K562 (cell line): Measurements from ENCODE around the gene PNRC2. TPM values are rescaled to one million over a fixed set of nuclear protein-coding genes. Genes with fewer than 3 reads are reported as not detected.
A peak's percentile ranks its signal among the peaks of the same experiment; 100 is the strongest.

Source experiments
- CEBPZ ChIP-seq: fragments of 150-350 bp; IDR thresholded peaks from 2 replicates; pipeline ENCODE4 v1.6.1; 2014; ENCODE audit warnings: low read depth, mild to moderate bottlenecking, low read length, borderline replicate concordance
- HDAC6 ChIP-seq: IDR thresholded peaks from 2 replicates; pipeline ENCODE4 v1.6.1; 2012; ENCODE audit warnings: low read depth, mild to moderate bottlenecking, control low read depth, inconsistent platforms, low read length, moderate library complexity
- NCOA1 ChIP-seq: fragments of 450-650 bp; IDR thresholded peaks from 2 replicates; pipeline ENCODE4 v1.6.1; 2016; ENCODE audit warnings: low read depth
- TAF7 ChIP-seq: fragments of 450-650 bp; IDR thresholded peaks from 2 replicates; pipeline ENCODE4 v1.6.1; 2016; ENCODE audit warnings: missing genetic modification characterization, missing compliant biosample characterization
- TEAD1 ChIP-seq, 2 experiments: fragments of 450-650 bp in 1 of 2; sonication (generic) in 1 of 2; formaldehyde crosslinking; IDR thresholded peaks; 2 replicates each; pipeline versions ENCODE4 v1.4.0 to v1.8.0; 2020 to 2022; ENCODE audit warnings: mild to moderate bottlenecking in 2 of 2, missing genetic modification reagents in 1 of 2
- TSHZ1 ChIP-seq: fragments of 250-450 bp; sonication (Bioruptor Pico); IDR thresholded peaks from 2 replicates; pipeline ENCODE4 v1.4.0; 2020; ENCODE audit warnings: mild to moderate bottlenecking, moderate library complexity
- ZNF668 ChIP-seq: fragments of 250-450 bp; sonication (Bioruptor Pico); IDR thresholded peaks from 2 replicates; pipeline ENCODE4 v1.8.0; 2022; ENCODE audit warnings: mild to moderate bottlenecking, inconsistent platforms
- polyA plus RNA-seq, 8 experiments: library from polyadenylated mRNA; depleted of rRNA in 4 of 8; stranded (reverse) in 5 of 8; unstranded in 3 of 8; fragments of >200 nt; fragmentation: Nextera tagmentation in 2 of 8; fragmentation: Illumina TruSeq in 1 of 8; extraction: Ambion mirVana in 2 of 8; extraction: Trizol in 1 of 8; gene quantifications; 2 replicates each; pipeline versions ENCODE4 v1.2.1 to v1.2.3, GENCODE V29; 2011 to 2014; ENCODE audit warnings: inconsistent platforms in 1 of 8, missing spikeins in 1 of 8
- total RNA-seq, 7 experiments: library from RNA; depleted of rRNA in 6 of 7; stranded (reverse); fragments of >200 nt in 6 of 7; fragmentation: Illumina TruSeq in 2 of 7; extraction: Trizol in 2 of 7; gene quantifications; 2 replicates each; pipeline versions ENCODE4 v1.2.1 to v1.2.3, GENCODE V29; 2011 to 2021; ENCODE audit warnings: low replicate concordance in 1 of 7
- TF ChIP-seq, protein P1 (sequence below): fragments of 250-450 bp; sonication (Bioruptor Pico); IDR thresholded peaks from 2 replicates; pipeline ENCODE4 v1.9.0; 2021; ENCODE audit warnings: mild to moderate bottlenecking, inconsistent platforms
- TF ChIP-seq, protein P2 (sequence below): sonication (generic); formaldehyde crosslinking; IDR thresholded peaks from 2 replicates; pipeline ENCODE4 v1.8.0; 2022; ENCODE audit warnings: mild to moderate bottlenecking, missing genetic modification reagents

Gene PNRC2
- total and polyA plus RNA-seq, 9 of the 15 experiments (the other 6 are each of a cell fraction or from before 2014, with no cell fraction given) = 127 to 303 (median 203) TPM

GRCh38 chr1:23959461-23960290 lies at the start of gene PNRC2 (continued):
- TF ChIP-seq TSHZ1 = no peak
- 0 out of 4 replicates have a peak, but pooled peaks of 1 of the 2 experiments have one; percentile 4 for TF ChIP-seq TEAD1 (CRISPR knock-in tag; IDR thresholded peaks at IDR 0.05)
- 0 out of 2 replicates have a peak, but pooled peaks have one; percentile 38 for TF ChIP-seq NCOA1
- TF ChIP-seq CEBPZ = no peak
- TF ChIP-seq, protein P1, sequence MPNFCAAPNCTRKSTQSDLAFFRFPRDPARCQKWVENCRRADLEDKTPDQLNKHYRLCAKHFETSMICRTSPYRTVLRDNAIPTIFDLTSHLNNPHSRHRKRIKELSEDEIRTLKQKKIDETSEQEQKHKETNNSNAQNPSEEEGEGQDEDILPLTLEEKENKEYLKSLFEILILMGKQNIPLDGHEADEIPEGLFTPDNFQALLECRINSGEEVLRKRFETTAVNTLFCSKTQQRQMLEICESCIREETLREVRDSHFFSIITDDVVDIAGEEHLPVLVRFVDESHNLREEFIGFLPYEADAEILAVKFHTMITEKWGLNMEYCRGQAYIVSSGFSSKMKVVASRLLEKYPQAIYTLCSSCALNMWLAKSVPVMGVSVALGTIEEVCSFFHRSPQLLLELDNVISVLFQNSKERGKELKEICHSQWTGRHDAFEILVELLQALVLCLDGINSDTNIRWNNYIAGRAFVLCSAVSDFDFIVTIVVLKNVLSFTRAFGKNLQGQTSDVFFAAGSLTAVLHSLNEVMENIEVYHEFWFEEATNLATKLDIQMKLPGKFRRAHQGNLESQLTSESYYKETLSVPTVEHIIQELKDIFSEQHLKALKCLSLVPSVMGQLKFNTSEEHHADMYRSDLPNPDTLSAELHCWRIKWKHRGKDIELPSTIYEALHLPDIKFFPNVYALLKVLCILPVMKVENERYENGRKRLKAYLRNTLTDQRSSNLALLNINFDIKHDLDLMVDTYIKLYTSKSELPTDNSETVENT (CRISPR knock-in tag) = peak; percentile 71
- TF ChIP-seq HDAC6 = no peak
- TF ChIP-seq TAF7 (tag) = peak; percentile 99
- TF ChIP-seq, protein P2, sequence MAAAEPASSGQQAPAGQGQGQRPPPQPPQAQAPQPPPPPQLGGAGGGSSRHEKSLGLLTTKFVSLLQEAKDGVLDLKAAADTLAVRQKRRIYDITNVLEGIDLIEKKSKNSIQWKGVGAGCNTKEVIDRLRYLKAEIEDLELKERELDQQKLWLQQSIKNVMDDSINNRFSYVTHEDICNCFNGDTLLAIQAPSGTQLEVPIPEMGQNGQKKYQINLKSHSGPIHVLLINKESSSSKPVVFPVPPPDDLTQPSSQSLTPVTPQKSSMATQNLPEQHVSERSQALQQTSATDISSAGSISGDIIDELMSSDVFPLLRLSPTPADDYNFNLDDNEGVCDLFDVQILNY (CRISPR knock-in tag) = peak; percentile 44; the same call in 1 of the 2 replicates
- no peak for TF ChIP-seq ZNF668 (CRISPR knock-in tag)
